GM10266 (cell line): ENCODE results near the gene MYLK4.

Experiments used
- DNase-seq: peaks from one replicate; pipeline ENCODE4 v3.0.0; 2012; ENCODE audit errors: extremely low spot score
- CTCF ChIP-seq: IDR thresholded peaks from 2 replicates; pipeline ENCODE4 v1.5.1; 2012; ENCODE audit warnings: mild to moderate bottlenecking, low read depth; ENCODE audit not compliant: control insufficient read depth, insufficient read depth; ENCODE audit errors: missing control alignments

The MYLK4 gene

GRCh38 chr6:2623295-2623694, 127.4 kb downstream of the MYLK4 start:
- TF ChIP-seq CTCF: no peak

GRCh38 chr6:2622671-2623070, 128.1 kb downstream of the MYLK4 start:
- no peak for DNase-seq
- TF ChIP-seq CTCF: no peak

More at GRCh38 chr6:2623295-2623694, 127.4 kb downstream of the MYLK4 start:
- no peak for DNase-seq

- DNase-seq: no peak
- TF ChIP-seq CTCF: no peak
Measured at GRCh38 chr6:2619651-2620050, 131.1 kb downstream of the MYLK4 start.

GRCh38 chr6:2617729-2618128, 133.0 kb downstream of the MYLK4 start:
- no peak for TF ChIP-seq CTCF

GRCh38 chr6:2616811-2617210, 133.9 kb downstream of the MYLK4 start:
- no peak for DNase-seq
- no peak for TF ChIP-seq CTCF

More at GRCh38 chr6:2617729-2618128, 133.0 kb downstream of the MYLK4 start:
- DNase-seq: no peak

- DNase-seq: no peak
- no peak for TF ChIP-seq CTCF
Measured at GRCh38 chr6:2615251-2615650, 135.5 kb downstream of the MYLK4 start.

GRCh38 chr6:2614846-2615245, 135.9 kb downstream of the MYLK4 start:
- DNase-seq: no peak
- TF ChIP-seq CTCF: no peak
